Glutamatergic neuron (in vitro differentiated cells): ENCODE results near the gene SCLT1. TPM values are rescaled to one million over a fixed set of nuclear protein-coding genes. Genes with fewer than 3 reads are reported as not detected.
"Not testable (repeated sequence)": the region's sequence is repeated elsewhere in the genome, so short reads cannot be mapped to it uniquely, and the experiment has no call there.

Experiments
- DNase-seq: peaks from one replicate; pipeline ENCODE4 v3.0.0; 2022
- H3K27ac Mint-ChIP-seq: one replicate; pipeline ENCODE4 v1.8.0; 2020; ENCODE audit warnings: mild to moderate bottlenecking, mixed read lengths, inconsistent platforms; ENCODE audit not compliant: unreplicated experiment
- H3K27me3 Mint-ChIP-seq: one replicate; pipeline ENCODE4 v1.8.0; 2020; ENCODE audit warnings: mild to moderate bottlenecking, moderate library complexity, mixed read lengths, inconsistent platforms; ENCODE audit not compliant: unreplicated experiment
- H3K36me3 Mint-ChIP-seq: one replicate; pipeline ENCODE4 v1.8.0; 2020; ENCODE audit warnings: mild to moderate bottlenecking, mixed read lengths, inconsistent platforms; ENCODE audit not compliant: unreplicated experiment
- H3K4me1 Mint-ChIP-seq: one replicate; pipeline ENCODE4 v1.8.0; 2020; ENCODE audit warnings: mild to moderate bottlenecking, low read depth, mixed read lengths, inconsistent platforms; ENCODE audit not compliant: unreplicated experiment
- H3K4me3 Mint-ChIP-seq: one replicate; pipeline ENCODE4 v1.8.0; 2020; ENCODE audit warnings: mild to moderate bottlenecking, mixed read lengths, inconsistent platforms; ENCODE audit not compliant: unreplicated experiment
- H3K9me3 Mint-ChIP-seq: one replicate; pipeline ENCODE4 v1.8.0; 2020; ENCODE audit warnings: mild to moderate bottlenecking, moderate library complexity, mixed read lengths, inconsistent platforms; ENCODE audit not compliant: unreplicated experiment
- total RNA-seq: library from RNA; stranded (reverse); fragmentation: NEBNext Ultra II Directional; extraction: Animal tissue kit (Norgen Biotek cat#: 25700); gene quantifications from one replicate; pipeline ENCODE4 v1.2.1, GENCODE V29; 2021; ENCODE audit not compliant: unreplicated experiment
- TF ChIP-seq, protein P1 (sequence below): fragments of 200-600 bp; sonication (generic); IDR thresholded peaks from one replicate; pipeline ENCODE4 v1.5.0; 2021; ENCODE audit not compliant: partially characterized antibody, unreplicated experiment

The SCLT1 gene
- total RNA-seq, 1 donor from 2014 or later: 15.6 TPM

DNA sequence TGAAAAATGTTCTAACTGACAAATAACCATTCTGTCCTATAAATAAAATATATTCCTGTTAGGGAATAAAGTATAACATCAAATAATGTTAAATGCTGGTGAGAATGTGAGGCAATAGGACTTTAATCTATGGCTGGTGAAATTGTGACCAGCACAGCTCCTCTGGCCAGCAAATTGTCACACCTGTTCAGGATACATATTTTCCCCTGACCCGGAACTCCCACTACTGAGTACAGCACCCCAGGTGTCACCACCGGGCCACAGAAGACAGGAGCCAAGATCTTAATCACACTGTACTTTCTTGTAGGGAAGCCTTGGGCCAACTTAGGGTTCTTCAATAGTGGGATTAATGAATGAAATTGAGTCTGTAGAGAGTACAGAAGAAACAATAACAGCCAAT, 35.8 kb upstream of the SCLT1 start:
- H3K27me3 Mint-ChIP-seq: peaks cover 2% of the 10 kb centered on the region
- peaks cover 2% of the 10 kb centered on the region for H3K9me3 Mint-ChIP-seq
- H3K4me1 Mint-ChIP-seq: no peaks in the 10 kb centered on the region
- TF ChIP-seq, protein P1, sequence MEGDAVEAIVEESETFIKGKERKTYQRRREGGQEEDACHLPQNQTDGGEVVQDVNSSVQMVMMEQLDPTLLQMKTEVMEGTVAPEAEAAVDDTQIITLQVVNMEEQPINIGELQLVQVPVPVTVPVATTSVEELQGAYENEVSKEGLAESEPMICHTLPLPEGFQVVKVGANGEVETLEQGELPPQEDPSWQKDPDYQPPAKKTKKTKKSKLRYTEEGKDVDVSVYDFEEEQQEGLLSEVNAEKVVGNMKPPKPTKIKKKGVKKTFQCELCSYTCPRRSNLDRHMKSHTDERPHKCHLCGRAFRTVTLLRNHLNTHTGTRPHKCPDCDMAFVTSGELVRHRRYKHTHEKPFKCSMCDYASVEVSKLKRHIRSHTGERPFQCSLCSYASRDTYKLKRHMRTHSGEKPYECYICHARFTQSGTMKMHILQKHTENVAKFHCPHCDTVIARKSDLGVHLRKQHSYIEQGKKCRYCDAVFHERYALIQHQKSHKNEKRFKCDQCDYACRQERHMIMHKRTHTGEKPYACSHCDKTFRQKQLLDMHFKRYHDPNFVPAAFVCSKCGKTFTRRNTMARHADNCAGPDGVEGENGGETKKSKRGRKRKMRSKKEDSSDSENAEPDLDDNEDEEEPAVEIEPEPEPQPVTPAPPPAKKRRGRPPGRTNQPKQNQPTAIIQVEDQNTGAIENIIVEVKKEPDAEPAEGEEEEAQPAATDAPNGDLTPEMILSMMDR: no peak
- no peak for DNase-seq
- no peak overlapping the region for H3K4me3 Mint-ChIP-seq
- no peak overlapping the region for H3K27ac Mint-ChIP-seq
- H3K36me3 Mint-ChIP-seq: no peaks in the 10 kb centered on the region

DNA sequence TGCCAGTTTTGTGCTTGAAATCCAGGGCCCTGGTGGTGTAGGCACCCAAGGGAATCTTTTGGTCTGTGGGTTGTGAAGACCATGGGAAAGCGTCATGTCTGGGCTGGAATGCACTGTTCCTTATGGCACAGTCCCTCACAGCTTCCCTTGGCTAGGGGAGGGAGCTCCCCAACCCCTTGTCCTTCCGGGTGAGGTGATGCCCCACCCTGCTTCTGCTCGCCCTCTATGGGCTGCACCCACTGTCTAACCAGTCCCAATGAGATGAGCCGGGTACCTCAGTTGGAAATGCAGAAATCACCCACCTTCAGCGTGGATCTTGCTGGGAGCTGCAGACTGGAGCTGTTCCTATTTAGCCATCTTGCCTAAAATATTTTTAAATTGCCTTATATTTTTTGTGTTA, 33.3 kb upstream of the SCLT1 start:
- H3K4me3 Mint-ChIP-seq, H3K9me3 Mint-ChIP-seq, H3K36me3 Mint-ChIP-seq, H3K27ac Mint-ChIP-seq, DNase-seq, H3K27me3 Mint-ChIP-seq, H3K4me1 Mint-ChIP-seq: not testable (repeated sequence)

DNA sequence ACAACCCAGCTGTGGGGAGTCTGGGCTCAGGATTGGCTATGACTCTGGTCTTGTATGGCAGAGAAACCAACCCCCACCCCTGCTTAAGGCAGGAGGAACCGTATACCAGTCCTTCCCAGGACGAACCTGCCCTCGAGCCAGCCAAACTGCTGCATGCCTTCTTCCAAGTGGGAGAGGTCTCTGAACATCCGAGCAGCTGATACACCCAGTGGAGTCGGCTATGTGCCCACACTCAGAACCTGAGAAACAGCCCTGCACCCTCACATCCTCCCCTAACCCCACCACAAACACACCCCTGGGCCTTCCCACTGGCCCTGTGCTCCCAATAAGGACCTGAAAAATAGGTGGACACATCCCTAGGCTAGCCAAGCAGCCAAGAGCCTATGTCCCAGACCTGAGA, 24.4 kb upstream of the SCLT1 start:
- H3K36me3 Mint-ChIP-seq: no peaks in the 10 kb centered on the region
- no peaks in the 10 kb centered on the region for H3K4me1 Mint-ChIP-seq
- H3K4me3 Mint-ChIP-seq: no peak overlapping the region
- DNase-seq: no peak
- H3K27ac Mint-ChIP-seq: no peak overlapping the region
- H3K27me3 Mint-ChIP-seq: no peaks in the 10 kb centered on the region
- peaks cover 2% of the 10 kb centered on the region for H3K9me3 Mint-ChIP-seq
- TF ChIP-seq, protein P1: no peak

DNA sequence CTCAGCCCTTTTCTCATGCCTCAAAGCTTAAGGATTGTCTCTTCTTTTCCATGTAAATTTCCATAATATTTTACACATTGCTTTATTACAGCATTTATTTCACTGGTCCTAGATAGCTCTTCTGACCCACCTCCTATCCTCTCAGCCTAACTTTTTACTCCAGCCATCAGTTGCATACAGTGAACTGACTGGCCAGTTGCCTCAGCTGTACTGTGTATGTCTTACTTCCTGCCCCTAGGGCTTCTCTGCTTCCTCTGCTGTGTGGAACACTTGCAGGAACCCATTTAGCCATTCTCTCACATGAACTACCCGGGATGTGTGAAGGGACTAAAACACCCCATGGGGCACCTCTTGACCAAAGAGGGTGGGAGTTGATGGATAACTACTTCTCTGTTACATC, 20.6 kb upstream of the SCLT1 start:
- TF ChIP-seq, protein P1: no peak
- Mint-ChIP-seq H3K36me3 (no peaks in the 10 kb centered on the region), H3K9me3 (no peaks in the 10 kb centered on the region), H3K4me3 (no peak overlapping the region), H3K4me1 (no peaks in the 10 kb centered on the region), H3K27me3 (no peaks in the 10 kb centered on the region), H3K27ac (no peak overlapping the region)
- no peak for DNase-seq

DNA sequence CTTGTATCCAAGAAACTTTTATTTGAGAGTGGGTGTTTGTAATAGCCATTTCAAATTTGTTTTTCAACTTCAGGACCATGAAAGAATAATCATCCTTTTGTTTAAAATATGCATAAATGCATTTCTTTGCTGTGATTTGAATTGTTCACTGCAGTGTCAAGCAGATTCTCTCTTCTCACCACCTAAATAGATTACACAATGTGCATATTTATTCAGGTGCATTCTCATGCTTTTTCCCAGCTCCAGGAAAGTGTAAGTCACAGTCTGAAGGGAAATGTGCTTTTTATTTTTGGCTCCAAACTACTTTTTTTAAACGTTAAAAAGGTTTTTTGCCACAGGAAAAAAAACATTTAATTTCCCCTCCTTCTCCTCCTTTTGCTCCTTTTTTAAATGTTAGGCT, 20.1 kb upstream of the SCLT1 start:
- TF ChIP-seq, protein P1: no peak

DNA sequence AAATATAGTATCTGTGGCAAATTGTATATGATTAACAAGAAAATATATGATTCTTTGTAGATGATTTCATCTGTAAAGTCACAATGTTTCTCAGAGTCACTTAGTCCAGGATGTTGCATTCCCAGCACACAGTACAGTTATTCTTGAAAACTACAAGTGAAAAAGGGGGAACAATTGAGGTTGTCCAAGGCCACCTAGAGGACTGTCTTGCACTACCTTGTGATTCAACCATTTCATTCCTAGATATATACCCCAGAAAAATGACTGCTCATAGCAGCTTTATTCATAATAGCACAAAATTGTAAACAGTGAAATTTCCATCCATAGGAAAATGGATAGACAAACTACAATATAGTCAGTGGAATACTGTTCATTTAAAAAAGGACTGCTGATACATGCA, 18.6 kb upstream of the SCLT1 start:
- no peak for DNase-seq
- TF ChIP-seq, protein P1: no peak
- Mint-ChIP-seq H3K36me3 (no peaks in the 10 kb centered on the region), H3K27ac (no peak overlapping the region), H3K4me3 (no peak overlapping the region), H3K9me3 (no peaks in the 10 kb centered on the region), H3K27me3 (no peaks in the 10 kb centered on the region), H3K4me1 (no peaks in the 10 kb centered on the region)

More for the DNA sequence above, 20.1 kb upstream of the SCLT1 start:
- Mint-ChIP-seq H3K27me3 (no peaks in the 10 kb centered on the region), H3K27ac (no peak overlapping the region), H3K36me3 (no peaks in the 10 kb centered on the region), H3K9me3 (no peaks in the 10 kb centered on the region), H3K4me3 (no peak overlapping the region), H3K4me1 (no peaks in the 10 kb centered on the region)
- DNase-seq: no peak
